NCI-H1694 (cell line): ENCODE data around the gene TBC1D4.
"Not testable (repeated sequence)": the region's sequence is repeated elsewhere in the genome, so short reads cannot be mapped to it uniquely, and the experiment has no call there.

Experiments used
- DNase-seq: peaks from one replicate; lab custom pipeline; 2025; lab: John Stamatoyannopoulos, UW

The TBC1D4 gene

GRCh38 chr13:75360170-75360569 lies 121.8 kb downstream of the TBC1D4 start:
- no peak for DNase-seq

DNA sequence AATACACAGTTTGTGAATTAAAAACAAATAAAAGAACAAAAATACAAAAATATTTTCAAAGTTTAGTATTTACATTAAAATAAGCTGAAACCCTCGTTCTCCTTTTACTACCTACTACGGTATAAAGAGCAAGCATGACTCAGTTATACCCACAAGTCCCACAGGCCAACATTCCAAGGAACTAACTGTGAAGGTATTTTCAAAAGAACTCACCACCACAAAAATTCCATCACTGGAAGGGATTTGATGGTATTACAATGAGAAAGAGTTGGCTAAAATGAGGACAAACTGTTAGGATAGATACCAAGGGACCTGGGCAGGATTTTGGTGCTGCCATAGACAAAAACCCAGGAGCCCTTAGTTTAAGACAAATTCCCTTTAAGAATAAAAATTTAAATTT lies 122.7 kb downstream of the TBC1D4 start:
- no peak for DNase-seq

DNA sequence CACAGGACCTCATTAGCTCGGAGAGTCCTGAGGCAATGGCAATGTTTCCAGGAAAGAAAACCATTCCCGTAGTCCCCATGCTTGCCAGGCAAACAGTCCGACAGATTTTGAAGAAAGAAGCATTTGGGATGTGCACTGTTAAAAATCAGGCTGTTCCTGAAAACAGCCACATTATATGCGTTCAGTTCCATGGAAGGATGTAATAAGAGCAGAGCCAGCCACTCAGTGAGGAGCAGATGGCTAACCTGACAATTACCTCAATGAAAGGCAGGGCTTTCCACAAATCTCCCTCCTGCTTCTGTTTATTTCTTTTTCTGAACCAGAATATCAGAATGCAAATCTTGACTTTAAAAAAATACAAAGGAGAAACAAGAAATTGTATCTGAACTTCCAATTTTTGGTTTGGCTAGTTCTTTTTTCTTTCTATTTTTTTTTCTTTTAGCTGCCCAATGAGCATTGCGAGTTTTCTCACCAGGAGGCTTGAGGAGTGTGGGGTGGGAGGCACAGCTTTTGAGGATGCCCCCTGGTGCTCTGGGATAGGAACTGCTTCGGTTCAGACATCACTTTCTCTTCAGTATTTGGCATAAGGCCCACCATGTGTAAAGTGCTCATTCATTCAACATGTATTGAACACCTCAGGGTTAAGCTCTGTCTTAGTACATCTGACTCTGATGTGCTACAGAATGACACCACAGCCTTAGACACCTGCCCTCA lies 124.2 kb downstream of the TBC1D4 start:
- peak; percentile 89 for DNase-seq

GRCh38 chr13:75356421-75356820 lies 125.5 kb downstream of the TBC1D4 start:
- DNase-seq = no peak

DNA sequence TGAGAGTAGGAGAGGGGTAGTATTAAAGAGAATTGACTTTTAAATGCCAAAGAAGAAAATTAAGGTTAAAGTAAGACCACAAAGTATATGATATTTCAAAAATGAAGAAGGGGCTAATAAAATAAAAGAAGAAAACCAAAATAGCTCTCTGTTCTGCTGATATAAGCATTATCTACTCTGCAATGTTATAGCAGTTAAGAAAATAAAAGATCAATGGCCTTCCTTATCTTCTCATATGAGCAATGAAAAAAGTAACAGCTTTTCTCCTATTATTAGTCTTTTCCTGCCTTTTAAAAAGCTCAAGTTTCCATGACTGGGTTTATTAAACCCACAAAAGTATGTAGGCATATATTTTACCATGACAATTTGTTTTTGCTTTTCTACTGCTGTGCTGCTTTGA lies 126.4 kb downstream of the TBC1D4 start:
- no peak for DNase-seq

GRCh38 chr13:75353781-75354193 lies 128.2 kb downstream of the TBC1D4 start:
- no peak for DNase-seq

GRCh38 chr13:75352641-75353327 lies 129.2 kb downstream of the TBC1D4 start:
- DNase-seq = no peak

- not testable (repeated sequence) for DNase-seq
These were observed 130.4 kb downstream of the TBC1D4 start for GRCh38 chr13:75351538-75351937.

- DNase-seq = no peak
These were observed 134.0 kb downstream of the TBC1D4 start for GRCh38 chr13:75347925-75348324.

GRCh38 chr13:75347457-75347856 lies 134.5 kb downstream of the TBC1D4 start:
- DNase-seq = no peak

DNA sequence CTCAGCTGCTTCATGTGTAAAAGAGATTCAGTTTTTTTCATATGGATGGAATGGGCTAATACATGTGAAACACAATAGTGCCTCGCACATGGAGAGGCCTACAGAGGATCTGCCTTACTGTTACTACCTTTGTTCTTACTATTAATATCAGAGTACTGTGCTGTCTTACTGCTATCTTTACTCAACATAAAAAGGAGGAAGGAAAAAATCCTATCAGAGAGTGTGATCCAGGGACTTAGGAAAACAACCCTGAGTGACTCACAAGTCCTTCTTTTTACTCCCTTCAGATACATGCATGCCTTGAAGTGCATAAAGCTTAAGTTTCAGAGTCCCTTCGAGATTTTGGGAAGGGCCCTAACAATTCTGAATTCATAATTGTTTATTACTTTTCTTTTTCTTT lies 136.8 kb downstream of the TBC1D4 start:
- DNase-seq = no peak

DNA sequence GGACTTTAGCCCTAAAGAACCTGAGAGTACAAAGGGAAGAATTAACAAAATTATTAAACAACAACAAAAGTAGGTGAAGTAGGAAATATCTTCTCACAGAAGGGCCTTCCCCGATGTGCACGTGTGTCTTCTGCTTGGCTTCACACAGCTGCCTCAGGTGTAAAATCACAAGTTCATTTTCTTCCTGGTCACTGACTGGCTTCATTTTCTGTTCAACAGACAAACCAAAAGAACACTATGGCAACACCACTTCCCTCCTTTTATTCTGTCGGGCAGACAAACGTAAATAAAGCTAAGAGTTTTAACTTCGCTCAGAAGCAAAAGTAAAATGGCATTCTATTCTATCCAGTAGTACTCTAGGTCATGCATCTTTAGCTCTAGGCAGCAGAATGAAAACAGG lies 140.9 kb downstream of the TBC1D4 start:
- DNase-seq = no peak

DNA sequence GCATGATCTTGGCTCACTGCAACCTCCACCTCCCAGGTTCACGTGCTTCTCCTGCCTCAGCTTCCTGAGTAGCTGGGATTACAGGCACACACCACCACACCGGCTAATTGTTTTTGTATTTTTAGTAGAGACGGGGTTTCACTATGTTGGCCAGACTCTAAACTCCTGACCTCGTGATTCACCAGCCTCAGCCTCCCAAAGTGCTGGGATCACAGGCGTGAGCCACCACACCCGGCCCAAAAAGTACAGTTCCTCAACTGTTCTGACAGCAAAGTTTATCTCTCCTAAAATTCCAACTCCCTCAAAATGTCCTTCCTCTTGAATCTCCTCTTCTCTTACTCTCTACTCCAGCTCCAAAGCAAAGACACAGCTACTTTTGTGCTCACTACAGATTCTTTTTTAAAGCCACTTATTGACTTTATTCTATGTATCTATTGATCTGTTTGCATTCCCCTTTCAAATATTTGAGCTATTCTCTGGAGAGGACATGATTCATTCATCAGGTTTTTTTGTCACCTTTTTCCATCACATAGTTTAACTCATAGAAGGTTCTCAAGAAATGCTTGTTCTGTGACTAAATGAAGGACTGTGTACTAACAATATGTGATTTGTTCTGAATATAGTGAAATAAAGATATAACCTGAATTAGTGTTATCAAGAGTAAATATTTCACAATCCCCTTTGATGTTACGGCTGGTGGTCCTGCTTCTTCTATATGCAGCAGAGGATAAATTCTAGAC lies 142.2 kb downstream of the TBC1D4 start:
- no peak for DNase-seq

- no peak for DNase-seq
These were observed 147.1 kb downstream of the TBC1D4 start for GRCh38 chr13:75334634-75335447.

DNA sequence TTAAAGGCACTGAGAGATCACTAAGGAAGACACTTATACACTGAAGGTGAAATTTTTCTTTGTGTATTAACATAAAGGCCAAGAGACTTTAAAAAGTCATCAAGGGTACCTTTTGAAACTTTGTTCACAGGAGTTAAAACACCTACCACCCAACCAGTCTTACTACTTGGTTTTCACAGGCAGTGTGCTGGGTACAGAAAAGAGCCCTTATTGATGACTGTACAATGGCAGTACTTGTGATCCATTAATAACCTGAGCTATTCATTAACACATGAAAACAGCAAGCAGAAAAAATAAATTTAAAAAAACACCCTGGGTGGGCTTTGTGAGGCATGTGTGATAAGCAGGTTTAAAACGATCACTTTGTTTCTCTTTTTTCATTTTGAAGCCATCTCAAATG lies 148.9 kb downstream of the TBC1D4 start:
- DNase-seq = no peak

GRCh38 chr13:75331792-75332349 lies 150.1 kb downstream of the TBC1D4 start:
- DNase-seq = no peak

GRCh38 chr13:75330770-75331169 lies 151.2 kb downstream of the TBC1D4 start:
- no peak for DNase-seq

DNA sequence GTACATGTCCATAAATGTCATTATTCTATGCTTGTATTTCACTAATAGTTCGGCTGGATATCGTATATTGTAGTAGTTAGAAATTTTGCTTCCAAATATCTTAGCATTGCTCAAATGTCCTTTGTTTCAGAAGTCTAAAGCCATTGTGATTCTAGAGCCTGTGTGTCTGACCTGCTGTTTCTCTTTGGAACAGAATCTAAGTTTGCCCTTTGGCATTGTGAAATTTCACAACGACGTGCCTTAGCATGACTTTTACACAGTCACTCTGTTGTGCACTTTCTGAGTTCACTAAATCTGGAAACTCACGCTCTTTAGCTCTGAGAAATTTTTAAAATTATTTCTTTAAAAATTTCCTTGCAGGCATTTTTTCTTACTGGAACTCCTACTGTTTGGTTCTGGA lies 152.2 kb downstream of the TBC1D4 start:
- no peak for DNase-seq

DNA sequence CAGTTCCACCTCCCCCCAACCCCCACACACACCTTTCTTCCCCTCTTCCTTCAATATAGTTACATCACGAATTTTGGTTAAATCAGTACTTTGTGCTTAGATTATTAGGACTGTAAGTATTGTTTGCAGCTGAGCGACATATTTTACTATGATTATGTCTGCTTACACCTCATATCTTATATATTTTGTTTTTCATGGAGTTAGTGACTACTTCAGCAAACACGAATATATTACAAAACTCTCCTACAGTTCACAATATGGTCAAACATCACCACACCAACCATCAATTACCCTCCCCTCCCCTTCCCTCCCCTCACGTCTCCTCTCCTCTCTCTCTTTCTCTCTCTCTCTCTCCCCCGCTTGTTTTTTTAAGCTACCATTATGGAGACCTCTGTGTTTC lies 152.9 kb downstream of the TBC1D4 start:
- DNase-seq = no peak

GRCh38 chr13:75327135-75327510 lies 154.8 kb downstream of the TBC1D4 start:
- DNase-seq = no peak

GRCh38 chr13:75326173-75327134 lies 155.5 kb downstream of the TBC1D4 start:
- DNase-seq = no peak
